Measurements from ENCODE around the gene LSMEM2.

DNA sequence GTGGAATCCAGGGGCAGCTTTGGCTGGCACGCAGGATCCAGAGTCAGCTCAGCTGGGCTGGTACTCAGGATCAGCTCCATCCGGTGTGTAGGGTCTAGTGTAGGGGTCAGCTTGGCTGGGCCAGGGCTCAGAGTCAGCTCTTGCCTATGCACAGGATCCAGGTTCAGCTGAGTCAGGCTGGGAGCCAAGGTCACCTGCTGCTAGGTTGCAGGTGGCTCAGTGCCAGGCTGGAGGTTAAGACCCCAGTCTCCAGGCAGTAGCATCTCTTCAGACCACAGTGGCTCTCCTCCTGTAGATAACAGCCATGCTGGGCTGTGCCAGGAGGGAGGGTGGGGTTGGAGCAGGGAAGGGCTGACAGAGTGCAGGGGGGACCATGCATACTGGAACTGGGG, 18.5 kb downstream of the LSMEM2 start:
- no peak for TF ChIP-seq CTCF (IDR thresholded peaks at IDR 0.05; ENCODE audit: low read depth, low read length)
- TF ChIP-seq, protein P1, sequence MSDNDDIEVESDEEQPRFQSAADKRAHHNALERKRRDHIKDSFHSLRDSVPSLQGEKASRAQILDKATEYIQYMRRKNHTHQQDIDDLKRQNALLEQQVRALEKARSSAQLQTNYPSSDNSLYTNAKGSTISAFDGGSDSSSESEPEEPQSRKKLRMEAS (IDR thresholded peaks at IDR 0.05; ENCODE audit: low read depth, low read length), result no peak
